NCI-H446 treated with DMSO at 0.1 percent for 48 hours (cell line): ENCODE results near the gene GALNT17.
"Not testable (repeated sequence)": the region's sequence is repeated elsewhere in the genome, so short reads cannot be mapped to it uniquely, and the experiment has no call there.

Experiments used
- DNase-seq: peaks from one replicate; lab custom pipeline; 2025; lab: John Stamatoyannopoulos, UW

Gene GALNT17

GRCh38 chr7:71636329-71636728, 504.4 kb downstream of the GALNT17 start:
- no peak for DNase-seq

- no peak for DNase-seq
Measured at GRCh38 chr7:71637578-71637977, 505.6 kb downstream of the GALNT17 start.

- no peak for DNase-seq
Measured at GRCh38 chr7:71638108-71638507, 506.2 kb downstream of the GALNT17 start.

GRCh38 chr7:71639382-71640085, 507.6 kb downstream of the GALNT17 start:
- no peak for DNase-seq

GRCh38 chr7:71643031-71643430, 511.1 kb downstream of the GALNT17 start:
- DNase-seq = not testable (repeated sequence)

- no peak for DNase-seq
Measured at GRCh38 chr7:71645836-71646235, 513.9 kb downstream of the GALNT17 start.

- no peak for DNase-seq
Measured at GRCh38 chr7:71649812-71650211, 517.9 kb downstream of the GALNT17 start.

- no peak for DNase-seq
Measured at GRCh38 chr7:71650653-71651337, 518.9 kb downstream of the GALNT17 start.

GRCh38 chr7:71652510-71652909, 520.6 kb downstream of the GALNT17 start:
- no peak for DNase-seq

GRCh38 chr7:71657386-71657785, 525.4 kb downstream of the GALNT17 start:
- no peak for DNase-seq

GRCh38 chr7:71659622-71660021, 527.7 kb downstream of the GALNT17 start:
- DNase-seq = no peak

- DNase-seq = no peak
Measured at GRCh38 chr7:71661671-71662224, 529.8 kb downstream of the GALNT17 start.

- DNase-seq = no peak
Measured at GRCh38 chr7:71665716-71666115, 533.8 kb downstream of the GALNT17 start.

- DNase-seq = no peak
Measured at GRCh38 chr7:71668572-71668971, 536.6 kb downstream of the GALNT17 start.

GRCh38 chr7:71679480-71679879, 547.5 kb downstream of the GALNT17 start:
- no peak for DNase-seq

GRCh38 chr7:71682181-71682580, 550.2 kb downstream of the GALNT17 start:
- DNase-seq = no peak

GRCh38 chr7:71682841-71683781, 551.2 kb downstream of the GALNT17 start:
- no peak for DNase-seq

- no peak for DNase-seq
Measured at GRCh38 chr7:71687286-71687685, 555.3 kb downstream of the GALNT17 start.

GRCh38 chr7:71687831-71688599, 556.1 kb downstream of the GALNT17 start:
- no peak for DNase-seq

- DNase-seq = no peak
Measured at GRCh38 chr7:71691538-71691937, 559.6 kb downstream of the GALNT17 start.

- no peak for DNase-seq
Measured at GRCh38 chr7:71694665-71695064, 562.7 kb downstream of the GALNT17 start.
